ENCODE measurements around the gene MORN4. TPM values are rescaled to one million over a fixed set of nuclear protein-coding genes. Genes with fewer than 3 reads are reported as not detected.
"Not testable (repeated sequence)": the region's sequence is repeated elsewhere in the genome, so short reads cannot be mapped to it uniquely, and the experiment has no call there.

Gene MORN4
- polyA plus RNA-seq, 1 donor (not counting 4 experiments of a cell fraction or from before 2014, with no cell fraction given) = 9.1 TPM

GRCh38 chr10:97578171-97578844 is 55.0 kb downstream of the MORN4 start:
- dilution Hi-C loops (cut with MboI; ENCODE audit: extremely low pct_ligation_motif_present, low sequenced_read_pairs) = no loop called here
- no peak for TF ChIP-seq EZH2 (IDR thresholded peaks at IDR 0.05; ENCODE audit: low read length)
- no peak for TF ChIP-seq CTCF (optimal IDR thresholded peaks at IDR 0.05 in 1 of 3, IDR thresholded peaks at IDR 0.05 in 1 of 3, conservative IDR thresholded peaks at IDR 0.05 in 1 of 3; ENCODE audit: extremely low read depth in 1 of 3, insufficient read depth in 2 of 3, low read length in 3 of 3)

GRCh38 chr10:97577701-97578100 is 55.6 kb downstream of the MORN4 start:
- Histone ChIP-seq H3K27ac (ENCODE audit: control insufficient read depth, insufficient read depth, low read length) (no peak overlapping the region), H3K27me3 (ENCODE audit: control insufficient read depth, extremely low read depth, insufficient read depth, low read length) (no peaks in the 10 kb centered on the region), H3K4me1 (ENCODE audit: control insufficient read depth, extremely low read depth, insufficient read depth, low read length) (peaks cover 24% of the 10 kb centered on the region), H3K9me1 (ENCODE audit: control insufficient read depth, extremely low read depth, insufficient read depth, low read length) (no peaks in the 10 kb centered on the region), H3K79me2 (ENCODE audit: control insufficient read depth, insufficient read depth, low read length) (no peaks in the 10 kb centered on the region), H3K4me3 (ENCODE audit: control insufficient read depth in 2 of 3, extremely low read depth in 1 of 3, insufficient read depth in 2 of 3, low read depth in 1 of 3, low read length in 3 of 3) (no peak overlapping the region), H2AFZ (ENCODE audit: control insufficient read depth, low read length) (no peak overlapping the region), H3K4me2 (ENCODE audit: control insufficient read depth, extremely low read depth, insufficient read depth, low read depth, low read length) (no peak overlapping the region), H3K9ac (ENCODE audit: control insufficient read depth, extremely low read depth, insufficient read depth, low read length) (no peak overlapping the region), H4K20me1 (ENCODE audit: control insufficient read depth, extremely low read depth, insufficient read depth, low read length) (no peaks in the 10 kb centered on the region), H3K36me3 (ENCODE audit: control insufficient read depth in 2 of 2, extremely low read depth in 1 of 2, insufficient read depth in 2 of 2, low read length in 2 of 2) (no peaks in the 10 kb centered on the region), H3K9me3 (ENCODE audit: control insufficient read depth, low read depth, low read length) (no peaks in the 10 kb centered on the region)
- dilution Hi-C loops (cut with MboI; ENCODE audit: extremely low pct_ligation_motif_present, low sequenced_read_pairs) = no loop called here
- DNase-seq (ENCODE audit: low read depth, low spot score) (no peak), FAIRE-seq (no peak)
- TF ChIP-seq EZH2 (IDR thresholded peaks at IDR 0.05; ENCODE audit: low read length) = no peak
- TF ChIP-seq CTCF (optimal IDR thresholded peaks at IDR 0.05 in 1 of 3, IDR thresholded peaks at IDR 0.05 in 1 of 3, conservative IDR thresholded peaks at IDR 0.05 in 1 of 3; ENCODE audit: extremely low read depth in 1 of 3, insufficient read depth in 2 of 3, low read length in 3 of 3) = no peak

More at GRCh38 chr10:97578171-97578844, 55.0 kb downstream of the MORN4 start:
- H3K36me3 ChIP-seq (ENCODE audit: control insufficient read depth in 2 of 2, extremely low read depth in 1 of 2, insufficient read depth in 2 of 2, low read length in 2 of 2) = no peaks in the 10 kb centered on the region
- H3K4me1 ChIP-seq (ENCODE audit: control insufficient read depth, extremely low read depth, insufficient read depth, low read length) = peaks cover 18% of the 10 kb centered on the region
- no peak overlapping the region for H2AFZ ChIP-seq (ENCODE audit: control insufficient read depth, low read length)
- H3K9me3 ChIP-seq (ENCODE audit: control insufficient read depth, low read depth, low read length) = no peaks in the 10 kb centered on the region
- H4K20me1 ChIP-seq (ENCODE audit: control insufficient read depth, extremely low read depth, insufficient read depth, low read length) = no peaks in the 10 kb centered on the region
- H3K79me2 ChIP-seq (ENCODE audit: control insufficient read depth, insufficient read depth, low read length) = no peaks in the 10 kb centered on the region
- DNase-seq (ENCODE audit: low read depth, low spot score) (no peak), FAIRE-seq (no peak)
- no peaks in the 10 kb centered on the region for H3K27me3 ChIP-seq (ENCODE audit: control insufficient read depth, extremely low read depth, insufficient read depth, low read length)
- no peak overlapping the region for H3K27ac ChIP-seq (ENCODE audit: control insufficient read depth, insufficient read depth, low read length)
- no peak overlapping the region for H3K4me2 ChIP-seq (ENCODE audit: control insufficient read depth, extremely low read depth, insufficient read depth, low read depth, low read length)
- H3K4me3 ChIP-seq (ENCODE audit: control insufficient read depth in 2 of 3, extremely low read depth in 1 of 3, insufficient read depth in 2 of 3, low read depth in 1 of 3, low read length in 3 of 3) = no peak overlapping the region
- H3K9me1 ChIP-seq (ENCODE audit: control insufficient read depth, extremely low read depth, insufficient read depth, low read length) = no peaks in the 10 kb centered on the region
- H3K9ac ChIP-seq (ENCODE audit: control insufficient read depth, extremely low read depth, insufficient read depth, low read length) = no peak overlapping the region

GRCh38 chr10:97576487-97576886 is 56.8 kb downstream of the MORN4 start:
- H3K9me3 ChIP-seq (ENCODE audit: control insufficient read depth, low read depth, low read length); H3K4me3 ChIP-seq (ENCODE audit: control insufficient read depth in 2 of 3, extremely low read depth in 1 of 3, insufficient read depth in 2 of 3, low read depth in 1 of 3, low read length in 3 of 3); H3K27me3 ChIP-seq (ENCODE audit: control insufficient read depth, extremely low read depth, insufficient read depth, low read length); H3K9me1 ChIP-seq (ENCODE audit: control insufficient read depth, extremely low read depth, insufficient read depth, low read length); H4K20me1 ChIP-seq (ENCODE audit: control insufficient read depth, extremely low read depth, insufficient read depth, low read length); H3K79me2 ChIP-seq (ENCODE audit: control insufficient read depth, insufficient read depth, low read length); H3K27ac ChIP-seq (ENCODE audit: control insufficient read depth, insufficient read depth, low read length); DNase-seq (ENCODE audit: low read depth, low spot score); FAIRE-seq; H3K36me3 ChIP-seq (ENCODE audit: control insufficient read depth in 2 of 2, extremely low read depth in 1 of 2, insufficient read depth in 2 of 2, low read length in 2 of 2); H2AFZ ChIP-seq (ENCODE audit: control insufficient read depth, low read length); H3K4me2 ChIP-seq (ENCODE audit: control insufficient read depth, extremely low read depth, insufficient read depth, low read depth, low read length); H3K9ac ChIP-seq (ENCODE audit: control insufficient read depth, extremely low read depth, insufficient read depth, low read length); dilution Hi-C loops (cut with MboI; ENCODE audit: extremely low pct_ligation_motif_present, low sequenced_read_pairs): not testable (repeated sequence)
- peaks cover 37% of the 10 kb centered on the region for H3K4me1 ChIP-seq (ENCODE audit: control insufficient read depth, extremely low read depth, insufficient read depth, low read length)
